ENCODE measurements around the gene IL1RL1.

IL1RL1 gene

DNA sequence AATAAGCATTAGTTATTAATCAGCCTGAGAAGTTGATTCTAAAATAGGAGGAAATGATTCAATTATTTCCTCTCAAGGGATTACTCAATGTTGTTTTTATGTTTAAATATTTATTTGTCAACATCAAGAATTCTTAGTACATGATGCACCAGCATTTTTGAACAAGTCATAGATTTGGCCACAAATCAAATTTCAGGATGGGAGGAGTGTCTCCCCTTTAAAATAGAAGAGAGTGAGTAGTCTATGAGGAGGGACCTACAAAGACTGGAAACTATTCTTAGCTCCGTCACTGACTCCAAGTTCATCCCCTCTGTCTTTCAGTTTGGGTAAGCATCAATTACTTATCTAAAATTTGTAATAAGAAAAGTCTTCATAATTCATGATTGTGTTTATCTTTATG lies 25.6 kb downstream of the IL1RL1 start:
- FAIRE-seq, result no peak

DNA sequence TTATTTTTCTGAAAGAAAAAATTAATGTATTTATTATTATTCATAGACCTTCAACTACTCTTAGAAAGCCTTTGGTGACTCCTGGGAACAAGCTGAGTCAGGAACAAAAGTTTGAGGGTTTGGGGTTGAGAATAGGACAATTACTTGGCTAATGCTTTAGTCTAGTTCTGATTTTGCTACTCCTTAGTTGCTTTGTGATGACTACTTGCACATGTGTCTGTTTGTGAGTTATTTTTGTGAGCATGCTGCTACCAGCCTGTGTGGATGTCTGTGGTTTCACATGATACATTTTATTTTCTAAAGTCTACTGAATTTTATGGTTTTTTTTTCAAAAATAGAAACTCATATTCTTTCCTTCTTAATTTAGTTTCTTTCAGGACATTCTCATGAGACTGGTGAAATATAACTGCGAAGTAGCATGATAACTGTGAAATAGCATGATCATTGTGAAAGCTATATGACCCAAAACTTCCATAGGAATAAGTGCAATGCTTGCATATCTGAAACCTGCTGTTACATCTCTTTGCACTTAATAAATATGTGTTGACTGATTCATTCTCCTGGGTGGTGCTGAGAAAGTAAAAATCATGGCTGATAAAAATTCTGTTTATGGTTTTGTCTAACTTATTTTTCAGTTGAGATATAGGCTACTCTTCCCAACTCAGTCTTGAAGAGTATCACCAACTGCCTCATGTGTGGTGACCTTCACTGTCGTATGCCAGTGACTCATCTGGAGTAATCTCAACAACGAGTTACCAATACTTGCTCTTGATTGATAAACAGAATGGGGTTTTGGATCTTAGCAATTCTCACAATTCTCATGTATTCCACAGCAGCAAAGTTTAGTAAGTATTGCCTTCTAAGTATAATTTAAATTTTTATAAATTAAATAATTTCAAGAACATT lies 26.4 kb downstream of the IL1RL1 start:
- FAIRE-seq, result no peak

DNA sequence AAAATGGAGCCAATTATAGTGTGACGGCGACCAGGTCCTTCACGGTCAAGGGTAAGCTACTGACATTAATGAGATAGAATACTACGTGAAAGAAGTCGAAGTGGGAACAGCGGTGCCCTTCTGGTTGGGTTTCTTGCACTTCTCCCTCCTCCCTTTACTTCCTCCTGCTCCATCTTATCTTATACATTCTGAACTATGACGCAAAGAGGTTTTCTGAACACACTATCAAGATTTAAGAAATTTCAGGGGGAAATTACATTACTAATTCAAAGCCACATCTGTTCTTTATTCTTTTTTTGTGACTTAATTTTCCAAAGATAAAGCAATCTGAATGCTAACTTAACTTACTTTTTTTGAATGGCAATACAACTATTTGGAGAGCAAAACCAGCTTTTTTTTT lies 29.4 kb downstream of the IL1RL1 start:
- FAIRE-seq, result no peak

- FAIRE-seq, result no peak
These were observed 31.5 kb downstream of the IL1RL1 start for GRCh38 chr2:102342888-102343287.

GRCh38 chr2:102344397-102344796 lies 33.0 kb downstream of the IL1RL1 start:
- FAIRE-seq, result no peak

DNA sequence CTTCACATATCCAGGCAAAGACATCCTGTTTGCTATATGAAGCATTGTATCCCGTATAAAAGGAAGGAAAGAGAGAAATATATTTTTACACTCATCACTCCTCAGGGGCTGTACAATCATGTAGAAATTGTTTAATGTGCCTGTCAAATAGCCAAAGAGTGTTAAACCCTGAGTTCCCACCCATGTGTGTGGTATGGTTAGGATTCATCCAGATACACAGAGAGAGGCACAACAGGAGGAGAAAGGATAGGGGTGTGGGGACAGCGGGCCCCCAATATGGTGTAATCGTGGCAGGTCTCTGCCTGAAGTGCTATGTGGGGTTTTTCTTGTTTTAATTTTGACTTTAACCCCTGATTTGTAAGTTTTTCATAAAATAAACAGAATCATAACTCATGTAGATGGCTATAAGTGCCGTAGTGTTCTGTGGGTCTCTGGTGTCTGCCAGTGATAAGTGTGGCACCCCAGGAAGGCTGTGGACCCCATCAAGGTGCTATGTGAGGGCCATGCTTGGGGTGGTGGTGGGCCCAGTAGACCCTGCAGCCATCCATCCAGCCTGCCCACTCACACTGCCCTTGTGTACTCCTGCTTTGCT lies 34.1 kb downstream of the IL1RL1 start:
- no peak for FAIRE-seq

DNA sequence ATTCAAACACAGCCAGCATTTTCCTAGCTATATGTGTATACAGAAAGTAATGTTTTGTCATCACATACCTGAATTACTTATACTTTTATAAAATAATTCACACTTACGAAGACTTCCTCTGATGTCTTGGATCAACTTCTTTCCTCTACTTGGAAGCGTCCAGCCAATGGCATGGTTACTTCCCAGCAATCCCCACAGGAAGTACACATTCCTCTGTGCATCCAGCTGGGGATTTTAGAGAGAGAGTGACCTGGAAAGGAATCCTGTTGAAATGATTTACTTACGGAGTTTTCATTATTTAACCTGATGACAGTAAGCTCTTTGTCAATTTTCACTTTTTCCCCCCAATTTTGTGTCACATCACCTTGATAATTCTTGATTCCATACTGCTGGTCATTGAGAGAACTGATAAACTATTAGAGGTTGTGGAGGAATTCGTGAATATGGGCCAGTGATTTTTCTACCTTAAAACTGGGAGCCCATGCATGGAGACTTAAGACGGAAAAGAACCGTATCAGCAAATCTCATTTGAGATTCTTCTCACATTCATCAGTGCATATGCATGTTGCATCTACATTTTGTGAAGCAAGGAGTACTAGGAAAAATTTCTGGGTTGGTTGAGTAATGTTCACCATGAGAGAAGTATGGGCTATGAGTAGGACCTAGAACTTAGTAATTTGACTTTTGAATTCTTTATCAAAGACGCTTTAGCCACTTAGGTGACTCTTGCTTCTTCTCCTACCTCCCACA lies 35.2 kb downstream of the IL1RL1 start:
- FAIRE-seq, result no peak

GRCh38 chr2:102350137-102350793 lies 38.9 kb downstream of the IL1RL1 start:
- FAIRE-seq, result no peak

DNA sequence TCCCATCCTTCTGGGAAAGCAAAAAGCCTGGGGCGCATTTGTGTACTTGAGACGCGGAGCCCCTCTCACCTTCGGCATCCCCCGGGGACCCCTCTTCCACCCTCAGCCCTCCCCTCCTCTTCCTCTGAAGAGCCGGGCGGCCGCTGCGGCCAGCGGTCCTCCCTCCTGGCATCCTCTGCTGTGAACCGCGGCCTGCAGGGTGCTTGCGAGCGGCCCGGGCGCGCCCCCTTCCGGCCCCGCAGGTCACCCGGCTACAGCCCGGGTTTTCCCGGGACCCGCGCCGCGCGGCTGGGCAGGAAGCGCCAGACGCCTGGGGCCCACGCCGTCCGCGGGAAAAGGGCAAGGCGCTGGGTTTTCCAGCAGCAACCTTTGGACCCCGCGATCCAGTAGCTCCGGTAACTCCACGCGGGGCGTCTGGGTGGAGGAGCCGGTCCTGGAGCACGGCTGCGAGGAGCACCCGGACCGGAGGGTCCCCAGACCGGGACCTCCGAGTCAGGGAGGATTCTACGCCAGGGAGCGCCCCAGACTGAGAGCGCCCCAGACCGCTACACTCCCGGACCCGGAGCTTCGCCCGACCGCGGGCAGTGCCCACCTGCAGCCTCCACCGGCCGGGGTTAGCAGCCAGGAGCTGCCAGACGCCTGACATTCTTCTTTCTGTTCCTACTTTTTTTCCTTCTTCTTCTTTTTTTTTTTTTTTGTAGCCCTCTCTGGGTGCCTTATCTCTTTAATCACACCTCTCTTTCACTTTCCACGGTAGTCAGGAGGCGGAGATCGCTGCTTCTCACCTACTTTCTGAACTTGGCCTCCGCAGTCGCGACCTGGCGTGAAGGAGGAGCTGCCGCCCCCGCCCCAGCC lies 44.4 kb downstream of the IL1RL1 start, which contains the start of gene IL18R1:
IL18R1 (plus strand) TSS at position 271 of the 855 bp plus-strand sequence. CDS start 6,865 bp downstream, outside the sequence.
- FAIRE-seq, result no peak

GRCh38 chr2:102356381-102356712 lies 45.0 kb downstream of the IL1RL1 start:
- no peak for FAIRE-seq

DNA sequence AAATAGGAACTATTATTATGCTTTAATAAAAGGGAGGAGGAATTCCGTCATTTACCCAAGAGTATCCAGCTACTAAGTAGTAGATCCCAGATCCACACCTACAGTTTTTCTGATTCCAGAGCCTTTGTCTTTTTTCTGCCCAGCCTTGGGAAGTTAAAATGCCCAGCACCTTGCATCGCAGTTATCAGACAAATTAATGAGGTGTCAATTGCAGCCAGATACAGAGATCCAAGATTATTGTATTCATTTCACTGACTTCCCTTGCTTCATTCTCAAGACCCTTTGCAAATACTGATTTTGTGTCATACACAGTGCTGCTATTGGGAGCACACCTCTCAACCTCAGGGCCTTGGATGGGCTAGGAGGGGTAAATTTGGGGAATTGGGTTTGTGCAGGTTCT lies 45.4 kb downstream of the IL1RL1 start:
- no peak for FAIRE-seq

GRCh38 chr2:102357937-102358336 lies 46.6 kb downstream of the IL1RL1 start:
- no peak for FAIRE-seq

DNA sequence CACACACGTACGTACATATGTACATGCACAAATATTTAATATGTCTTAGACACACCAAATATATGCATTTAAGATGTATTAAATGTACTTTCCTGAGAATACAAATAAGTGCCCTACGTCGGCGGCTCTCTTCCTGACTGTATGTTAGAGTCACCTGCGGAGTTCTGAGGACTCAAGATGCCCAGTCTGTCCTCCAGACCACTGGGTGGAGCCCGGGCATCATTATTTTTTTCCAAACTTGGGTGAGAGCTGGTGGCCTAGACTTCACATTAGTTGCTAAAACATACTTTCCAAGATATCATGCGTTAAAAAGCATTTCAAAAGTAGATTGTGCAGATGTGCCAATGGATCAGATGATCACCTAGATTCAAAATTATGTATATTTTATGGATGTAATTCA lies 47.1 kb downstream of the IL1RL1 start:
- FAIRE-seq, result no peak

GRCh38 chr2:102359527-102359926 lies 48.2 kb downstream of the IL1RL1 start:
- no peak for FAIRE-seq

GRCh38 chr2:102361632-102362241 lies 50.4 kb downstream of the IL1RL1 start:
- no peak for FAIRE-seq

- no peak for FAIRE-seq
These were observed 54.4 kb downstream of the IL1RL1 start for GRCh38 chr2:102365763-102366162.

DNA sequence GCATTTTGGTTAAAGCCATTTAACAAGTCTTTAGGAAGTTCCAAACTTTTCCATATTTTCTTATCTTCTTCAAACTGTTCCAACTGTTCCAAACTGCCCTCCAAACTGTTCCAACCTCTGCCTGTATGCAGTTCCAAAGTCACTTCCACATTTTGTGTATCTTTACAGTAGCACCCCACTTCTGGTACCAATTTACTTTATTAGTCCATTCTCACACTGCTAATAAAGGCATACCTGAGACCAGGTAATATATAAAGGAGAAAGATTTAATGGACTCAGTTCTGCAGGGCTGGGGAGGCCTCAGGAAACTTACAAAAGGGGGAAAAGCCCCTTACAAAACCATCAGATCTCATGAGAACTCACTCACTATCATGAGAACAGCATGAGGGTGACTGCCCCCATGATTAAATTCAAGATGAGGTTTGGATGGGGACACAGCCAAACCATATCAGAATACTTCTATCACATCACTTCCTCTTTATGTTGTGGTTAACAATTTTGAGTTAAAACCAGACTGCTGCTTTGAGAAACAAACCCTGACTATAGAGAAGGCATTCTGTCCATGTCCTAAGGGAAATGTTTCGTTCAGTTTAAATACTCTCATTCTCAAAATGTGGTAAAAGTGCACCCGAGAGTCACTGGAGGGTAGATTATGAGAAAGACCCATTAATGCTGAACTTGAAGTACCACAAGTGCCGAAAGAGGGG lies 55.2 kb downstream of the IL1RL1 start:
- no peak for FAIRE-seq

GRCh38 chr2:102367331-102367971 lies 56.1 kb downstream of the IL1RL1 start:
- FAIRE-seq, result no peak

- FAIRE-seq, result no peak
These were observed 57.2 kb downstream of the IL1RL1 start for GRCh38 chr2:102368461-102369109.

DNA sequence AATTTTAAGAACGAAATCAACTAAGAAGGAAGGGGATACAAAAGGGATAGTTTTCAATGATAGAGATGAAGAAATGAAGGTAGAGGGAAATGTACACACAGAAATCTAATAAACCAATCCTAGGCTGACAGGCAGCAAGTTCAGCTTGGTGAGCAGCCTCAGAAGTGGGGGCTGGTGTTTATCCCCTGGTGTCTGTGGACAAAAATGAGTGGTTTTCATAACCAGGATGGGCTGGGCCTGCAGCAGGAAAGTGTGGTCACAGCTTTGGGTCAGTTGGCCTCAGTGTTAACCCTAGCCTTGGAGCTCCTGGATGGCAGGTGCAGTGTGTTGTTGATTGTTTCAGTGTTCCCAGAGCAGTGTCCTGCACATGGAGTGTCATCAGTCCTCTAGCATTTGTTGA lies 58.5 kb downstream of the IL1RL1 start:
- FAIRE-seq, result no peak

All from TTC549 (cell line).